ENCODE measurements around the gene POLG.

POLG gene

DNA sequence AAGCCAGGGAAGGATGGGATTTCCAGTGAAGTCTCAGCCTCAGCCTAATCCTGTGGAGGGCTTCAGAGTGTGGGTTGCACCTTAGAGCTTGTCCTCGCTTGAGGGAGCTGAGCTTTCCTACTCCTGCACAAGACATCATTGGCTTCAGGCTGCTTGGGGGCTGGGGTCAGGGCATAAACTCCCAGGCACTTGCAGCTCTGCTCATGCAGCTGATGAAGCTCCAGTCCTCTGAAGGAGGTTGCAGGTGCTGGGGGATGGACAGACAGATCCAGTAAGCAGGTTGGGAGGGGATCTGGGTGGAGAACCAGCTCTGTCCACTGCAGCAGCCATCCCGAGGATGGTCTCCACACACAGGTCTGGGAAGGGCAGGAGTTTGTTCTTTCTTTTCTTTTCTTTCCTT lies 19.4 kb upstream of the POLG start:
- peak; percentile 5 for DNase-seq

DNA sequence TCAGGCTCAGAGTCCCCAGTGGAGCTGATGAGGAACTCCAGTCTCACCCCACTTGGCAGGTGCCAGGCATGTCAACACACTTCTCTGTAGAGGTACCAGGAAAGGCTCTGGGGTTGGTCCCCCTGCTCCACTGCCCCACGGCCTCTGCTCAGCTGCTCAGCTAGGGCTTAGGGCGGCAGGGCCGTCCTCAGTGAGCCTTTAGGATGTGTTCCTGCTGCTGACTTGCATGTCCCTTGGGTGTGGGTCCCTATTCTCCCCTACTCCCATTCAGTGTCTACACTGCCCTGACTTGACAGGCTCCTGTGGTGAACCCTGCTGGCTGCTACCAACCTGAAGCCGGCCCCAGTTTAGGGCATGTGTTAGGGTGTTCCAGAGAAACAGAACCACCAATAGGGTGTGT lies 17.9 kb upstream of the POLG start:
- DNase-seq: peak; percentile 8

GRCh38 chr15:89349206-89349558 lies 14.6 kb upstream of the POLG start:
- DNase-seq: peak; percentile 10

DNA sequence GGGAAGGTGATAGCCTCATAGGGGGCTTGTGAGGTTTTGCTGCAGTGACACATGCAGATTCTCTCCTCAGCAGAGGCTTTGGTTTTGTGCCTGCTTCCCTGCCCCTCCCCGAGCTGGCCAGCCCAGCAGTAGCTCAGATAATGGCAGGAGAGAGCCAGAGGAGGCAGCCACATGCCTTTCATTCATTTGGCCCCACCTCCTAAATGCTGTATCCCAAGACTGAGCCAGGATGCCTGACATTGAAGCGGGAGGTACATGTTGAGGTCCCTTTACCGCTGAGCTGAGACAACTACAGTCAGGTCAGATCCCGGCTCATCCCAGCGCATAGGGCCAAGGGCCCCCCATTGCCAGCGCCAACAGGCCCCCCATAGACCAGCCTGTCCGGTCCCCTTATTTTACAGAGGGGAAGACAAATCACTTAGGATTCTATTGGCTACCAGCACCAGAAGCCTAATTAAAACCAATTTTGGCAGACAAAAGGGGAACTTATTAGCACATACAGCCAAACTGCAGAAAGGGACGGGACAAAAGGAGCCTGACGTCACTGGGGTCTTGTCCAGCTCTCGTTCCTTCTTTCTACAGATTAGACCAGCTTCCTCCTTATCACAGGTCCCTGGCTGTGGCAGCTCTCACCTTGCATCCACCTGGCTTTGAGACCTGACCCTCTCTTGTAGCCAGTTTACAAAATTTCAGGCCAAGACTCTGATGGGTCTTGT lies 12.1 kb upstream of the POLG start:
- no peak for DNase-seq

- DNase-seq: no peak
Observed at GRCh38 chr15:89345248-89345647, 10.6 kb upstream of the POLG start.

DNA sequence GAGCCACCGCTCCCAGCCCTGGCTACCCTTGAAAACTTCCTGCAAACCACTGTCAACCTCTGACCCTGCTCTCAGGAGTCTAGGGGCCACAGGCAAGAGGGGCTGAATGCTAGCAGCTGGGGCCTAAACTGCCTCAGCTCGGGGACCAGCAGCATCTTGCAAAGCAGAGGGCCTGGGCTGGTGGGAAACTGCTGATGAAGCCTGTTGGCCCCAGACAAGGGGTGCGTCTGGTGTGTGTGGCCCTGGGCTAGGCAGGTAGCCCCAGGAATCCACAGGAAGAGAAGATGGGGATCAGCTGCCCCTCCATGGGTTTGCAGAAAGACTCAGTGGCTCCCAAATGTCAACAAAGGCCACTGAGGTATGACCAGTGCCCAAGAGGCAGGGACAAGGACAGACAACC lies 8.2 kb upstream of the POLG start:
- DNase-seq: peak; percentile 14

DNA sequence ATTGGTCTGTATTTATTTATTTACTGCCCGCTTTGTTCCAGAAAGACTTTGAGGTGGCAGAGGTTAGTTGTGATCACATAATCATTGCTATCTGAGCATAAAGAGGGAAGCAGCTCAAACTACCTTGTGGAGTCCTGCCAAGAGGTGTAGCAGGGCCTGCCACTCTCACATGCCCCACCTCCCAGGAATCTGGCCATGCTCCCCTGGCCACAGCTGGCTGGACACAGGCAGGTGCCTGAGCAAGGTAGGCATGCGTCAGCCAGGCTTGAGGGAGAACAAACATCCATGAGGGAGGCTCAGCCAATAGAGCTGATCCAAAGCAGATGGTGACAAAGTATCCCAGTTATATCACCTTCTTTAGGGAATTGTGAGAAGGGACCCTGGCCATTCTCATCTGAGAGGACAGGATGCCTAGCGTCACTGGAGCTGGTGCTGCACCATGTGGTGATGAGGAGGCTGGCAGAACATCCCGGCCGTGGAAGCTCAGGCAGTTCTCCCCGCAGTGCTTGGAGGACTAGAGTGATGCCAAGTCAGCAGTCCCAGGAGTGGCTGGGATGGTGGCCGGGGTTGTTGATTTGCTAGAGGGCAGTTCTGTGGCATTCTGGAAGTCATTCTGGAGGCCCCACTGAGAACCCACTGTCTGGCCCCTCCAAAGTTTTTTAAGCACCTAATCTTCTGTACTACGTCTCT lies 6.8 kb upstream of the POLG start:
- DNase-seq: peak; percentile 11

GRCh38 chr15:89340573-89340972 lies 5.9 kb upstream of the POLG start:
- peak; percentile 15 for DNase-seq

DNA sequence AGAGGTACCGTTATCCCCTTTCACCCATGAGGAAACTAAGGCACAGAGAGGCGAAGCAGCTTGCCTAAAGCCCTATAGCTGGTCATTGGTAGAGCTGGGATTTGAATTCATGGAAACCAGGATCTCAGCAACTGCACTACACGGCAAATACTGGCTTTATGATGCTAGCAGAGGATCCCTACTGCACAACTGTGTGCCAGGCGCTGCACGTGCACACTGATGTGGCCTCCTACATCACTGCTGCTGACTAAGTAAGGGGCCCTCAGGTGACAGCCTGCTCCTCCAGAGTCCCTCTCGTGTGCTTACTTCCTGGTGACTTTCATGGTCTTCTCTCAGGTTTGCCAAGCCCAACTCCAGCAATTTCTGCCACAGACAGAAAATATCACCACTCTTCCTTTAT lies 3.4 kb upstream of the POLG start:
- DNase-seq: no peak

- peak; percentile 29 for DNase-seq
Observed at GRCh38 chr15:89335298-89336041, 846 bp upstream of the POLG start.

DNA sequence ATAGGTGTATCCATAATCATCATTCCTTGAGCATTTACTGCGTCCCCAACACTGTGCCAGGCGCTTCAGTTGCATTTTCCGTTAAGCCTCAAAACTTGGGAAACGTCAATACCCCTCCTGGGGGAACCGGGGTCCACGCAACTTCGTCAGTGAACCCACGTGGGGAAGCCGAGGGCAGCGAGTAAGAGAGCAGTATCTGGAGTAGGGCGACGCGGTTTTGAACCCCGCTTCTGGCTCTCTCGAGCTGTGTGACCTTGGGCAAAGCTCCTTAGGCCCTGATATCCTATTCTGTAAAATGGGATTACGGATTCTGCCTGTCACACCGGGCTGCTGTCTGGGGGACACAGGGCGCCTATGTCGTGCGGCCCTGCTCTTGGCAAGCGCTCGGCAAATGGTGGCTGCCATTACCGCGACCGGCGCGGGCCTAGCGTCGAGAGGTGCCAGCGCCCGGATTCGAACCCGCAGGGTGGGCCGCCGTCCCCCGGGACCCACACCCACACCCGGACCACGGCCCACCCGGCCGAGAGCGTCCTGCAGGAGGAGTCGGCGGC lies 590 bp downstream of the POLG start:
- DNase-seq: no peak

DNA sequence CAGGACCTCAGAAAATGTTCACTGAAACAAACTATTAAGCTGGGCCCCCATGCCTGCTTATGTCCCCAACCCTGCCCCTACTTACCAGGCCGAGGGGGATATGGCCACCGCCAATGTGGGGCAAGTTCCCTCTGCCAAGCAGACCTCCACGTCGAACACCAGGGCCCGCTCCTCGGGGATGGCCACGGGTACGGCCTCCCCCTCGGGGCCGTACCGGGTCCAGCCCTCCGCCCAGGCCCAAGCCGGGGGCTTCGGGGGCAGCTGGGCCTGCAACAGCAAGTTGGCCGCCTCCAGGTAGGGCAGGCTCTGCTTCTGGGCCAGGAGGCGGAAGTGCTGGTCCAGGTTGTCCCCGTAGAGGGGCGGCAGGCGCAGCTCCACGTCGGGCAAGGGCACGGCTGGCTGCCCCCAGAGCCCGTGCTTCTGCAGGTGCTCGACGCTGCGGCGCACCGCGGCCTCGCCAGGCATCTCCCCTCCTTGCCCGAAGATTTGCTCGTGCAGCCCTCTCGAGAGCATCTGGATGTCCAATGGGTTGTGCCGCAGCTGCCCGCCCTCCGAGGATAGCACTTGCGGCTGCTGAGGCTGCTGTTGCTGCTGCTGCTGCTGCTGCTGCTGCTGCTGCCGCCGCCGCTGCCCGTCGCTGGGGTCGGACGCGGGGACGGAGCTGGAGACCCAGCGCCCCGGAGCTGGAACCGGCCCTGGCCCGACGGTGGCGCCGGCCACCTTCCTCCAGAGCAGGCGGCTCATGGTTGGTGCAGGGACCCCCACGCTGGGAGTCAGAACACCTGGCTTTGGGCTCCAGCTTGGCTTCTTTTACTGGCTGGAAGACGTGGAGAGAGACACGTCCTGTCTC lies 1.4 kb downstream of the POLG start:
- DNase-seq: peak; percentile 4

DNA sequence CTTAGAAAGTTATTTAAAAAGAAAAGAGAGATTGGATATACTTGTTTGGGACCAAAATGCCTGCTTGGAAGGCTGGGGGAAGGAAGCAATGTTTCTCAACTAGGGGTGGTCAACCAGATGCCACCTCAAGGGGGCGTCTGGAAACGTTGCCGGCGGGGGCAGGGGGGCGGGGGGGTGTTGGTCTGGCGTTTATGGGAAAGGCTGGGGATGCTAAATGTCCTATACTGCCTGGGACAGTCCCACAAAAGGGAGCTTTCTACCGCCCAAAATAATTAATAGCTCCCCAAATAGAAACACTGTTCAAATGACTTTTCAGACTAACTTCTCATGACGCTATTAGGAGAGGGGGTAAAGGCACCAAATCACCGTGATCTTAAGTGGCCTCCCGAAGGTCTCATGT lies 2.2 kb downstream of the POLG start:
- no peak for DNase-seq

- no peak for DNase-seq
Observed at GRCh38 chr15:89330881-89331595, 3.6 kb downstream of the POLG start.

DNA sequence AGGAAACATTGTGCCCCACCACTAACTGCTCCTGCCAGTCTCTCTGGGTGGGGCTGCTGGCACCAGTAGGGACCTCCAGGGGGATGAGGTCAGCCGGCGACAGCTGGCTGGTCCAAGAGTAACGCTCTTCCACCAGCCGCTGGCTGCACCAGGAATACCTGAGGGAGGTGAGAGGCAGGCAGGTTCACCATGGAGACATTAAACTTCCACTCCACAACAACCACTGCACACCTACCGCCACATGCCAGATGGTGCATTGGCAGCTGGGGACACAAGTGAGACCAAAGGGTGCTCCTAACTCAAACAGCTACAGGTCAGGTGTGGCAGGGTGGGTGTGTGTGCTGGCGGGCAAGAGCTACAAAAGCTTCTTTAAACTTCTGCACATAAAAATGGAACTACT lies 4.5 kb downstream of the POLG start:
- DNase-seq: no peak

DNA sequence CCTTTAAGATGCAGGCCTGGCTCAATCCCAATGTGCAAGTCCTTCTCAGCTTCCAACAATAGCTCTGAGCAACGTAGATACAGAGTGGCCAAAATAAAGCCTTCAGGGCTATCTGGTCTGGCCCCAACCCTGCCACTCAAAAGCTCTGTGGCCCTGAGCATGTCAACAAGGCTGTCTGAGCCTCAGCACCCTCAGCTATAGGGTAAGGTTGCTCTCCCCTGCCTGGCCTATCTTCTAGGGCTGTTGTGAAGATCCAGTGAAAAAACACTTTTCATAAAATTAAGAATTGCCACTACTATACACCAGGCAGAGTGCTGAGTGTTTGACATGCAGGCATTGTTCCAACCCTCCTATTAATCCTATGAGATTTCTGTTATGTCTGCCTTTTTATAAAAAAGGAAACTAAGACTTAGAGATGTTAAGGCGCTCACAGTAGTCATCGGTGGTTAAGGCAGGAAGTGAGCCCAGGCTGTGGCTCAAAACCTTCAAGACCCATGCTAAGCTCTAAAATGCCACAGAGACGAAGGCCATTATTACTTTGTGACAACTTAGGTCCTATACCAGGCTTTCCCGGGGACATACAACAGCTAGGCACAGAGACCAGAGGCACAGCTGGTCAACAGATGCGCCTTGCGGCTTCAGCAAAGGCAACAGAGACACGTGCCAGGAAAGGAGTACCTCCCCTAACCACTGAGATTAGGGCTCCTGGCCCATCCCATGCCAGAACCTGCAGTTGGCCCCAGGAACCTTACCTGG lies 5.1 kb downstream of the POLG start:
- no peak for DNase-seq

GRCh38 chr15:89328398-89329254 lies 6.0 kb downstream of the POLG start:
- no peak for DNase-seq

GRCh38 chr15:89327113-89327512 lies 7.5 kb downstream of the POLG start:
- DNase-seq: no peak

- DNase-seq: no peak
Observed at GRCh38 chr15:89326316-89326715, 8.3 kb downstream of the POLG start.

DNA sequence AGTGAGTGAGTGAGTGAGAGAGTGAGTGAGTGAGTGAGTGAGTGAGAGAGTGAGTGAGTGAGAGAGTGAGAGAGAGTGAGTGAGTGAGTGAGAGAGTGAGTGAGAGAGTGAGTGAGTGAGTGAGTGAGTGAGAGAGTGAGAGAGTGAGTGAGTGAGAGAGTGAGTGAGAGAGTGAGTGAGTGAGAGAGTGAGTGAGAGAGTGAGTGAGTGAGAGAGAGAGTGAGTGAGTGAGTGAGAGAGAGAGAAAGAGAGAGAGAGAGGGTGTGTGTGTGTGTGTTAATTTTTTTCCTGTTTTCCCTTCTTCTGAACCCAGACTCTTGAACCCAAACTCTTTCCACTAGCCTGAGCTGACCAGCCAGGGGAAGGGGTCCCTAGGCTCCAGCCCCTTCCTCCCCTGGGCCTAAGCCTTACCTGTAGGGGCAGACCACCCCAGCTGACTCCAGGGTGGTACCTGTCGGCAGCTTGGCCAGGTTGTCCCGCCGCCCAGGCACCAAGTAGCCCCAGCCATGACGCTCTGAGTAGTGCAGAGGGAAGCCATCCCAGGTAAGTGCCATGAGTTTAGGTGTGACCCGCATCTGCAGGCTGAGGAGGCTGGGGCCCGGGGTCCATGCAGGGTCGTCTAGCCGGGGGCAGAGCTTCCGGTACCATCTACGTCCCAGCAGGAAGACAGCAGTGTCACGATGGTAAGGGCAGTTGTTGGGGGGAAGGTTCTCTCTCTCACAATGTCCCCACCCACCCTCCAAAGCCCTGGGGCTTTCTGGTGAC lies 9.4 kb downstream of the POLG start:
- DNase-seq: no peak
